Measurements from ENCODE around the gene COG4. TPM values are rescaled to one million over a fixed set of nuclear protein-coding genes. Genes with fewer than 3 reads are reported as not detected.

COG4 gene
- total and polyA plus RNA-seq, 7 donors, result 29.1 to 80.3 (median 53.0) TPM

DNA sequence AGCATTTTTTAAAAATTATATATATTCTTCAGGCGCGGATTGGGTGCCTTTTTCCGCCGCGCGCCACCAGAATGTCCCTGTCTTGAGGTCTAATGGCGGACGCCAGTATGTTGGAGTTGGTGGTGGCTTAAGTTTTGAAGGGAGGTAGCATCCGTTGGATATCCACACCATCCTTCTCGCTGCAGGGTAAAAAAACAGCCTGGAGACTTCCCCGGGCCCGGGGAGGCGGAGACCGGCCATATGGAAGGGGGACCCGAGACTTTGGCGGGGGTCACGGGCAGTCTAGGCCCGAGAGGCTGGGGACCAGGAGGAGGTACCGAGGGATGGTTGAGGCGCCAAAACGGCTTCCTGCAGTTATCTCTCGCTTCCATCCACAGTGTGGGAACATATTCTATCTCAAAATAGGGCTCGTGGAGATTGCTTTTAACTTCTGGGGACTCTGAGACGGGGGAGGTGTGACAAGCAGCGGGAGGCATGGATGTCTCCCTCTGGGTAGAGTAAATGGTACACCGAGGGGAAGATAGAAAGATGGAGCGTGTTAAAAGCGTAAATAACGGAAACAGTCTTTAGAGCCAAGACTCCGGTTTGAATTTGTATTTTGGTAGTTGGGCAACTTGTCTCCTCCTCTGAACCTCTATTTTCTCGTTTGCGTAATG is 517 bp upstream of the COG4 start, which contains the start of gene SF3B3:
SF3B3 (plus strand) TSS at position 74 of the 656 bp plus-strand sequence. CDS start 2,841 bp downstream, outside the sequence.
- peaks cover 0 to 41% of the 10 kb centered on the region in 2 donors for H3K36me3 ChIP-seq (ENCODE audit: insufficient read depth in 1 of 2, low read depth in 1 of 2)
- H3K9me3 ChIP-seq, result no peaks in the 10 kb centered on the region
- no peaks in the 10 kb centered on the region for H3K27me3 ChIP-seq (ENCODE audit: insufficient read depth in 3 of 3, low read length in 2 of 3)
- TF ChIP-seq CTCF (IDR thresholded peaks at IDR 0.05), result no peak
- peak; percentile 81 to 88 (median 82) for ATAC-seq
- H3K4me1 ChIP-seq, result peaks cover 44% of the 10 kb centered on the region
- intact Hi-C loops (cut with DNase I), result no loop called here
- H3K4me3 ChIP-seq, result peak within 1 kb of the TSS; percentile 82
- 0 to 1% (median 1%) methylated on average over 32 of the region's 32 CpGs for WGBS, 3 donors
- peak within 1 kb of the TSS; percentile 90 for H3K27ac ChIP-seq
- peak in 1 of 2 donors; percentile 72 for DNase-seq

GRCh38 chr16:70522216-70523075 is 908 bp downstream of the COG4 start:
- Histone ChIP-seq H3K4me3 (peak overlapping the region; percentile 82), H3K27me3 (ENCODE audit: insufficient read depth in 3 of 3, low read length in 2 of 3) (no peaks in the 10 kb centered on the region), H3K4me1 (peaks cover 30% of the 10 kb centered on the region), H3K27ac (peak overlapping the region; percentile 90), H3K9me3 (no peaks in the 10 kb centered on the region), H3K36me3 (ENCODE audit: insufficient read depth in 1 of 2, low read depth in 1 of 2) (peaks cover 0 to 41% of the 10 kb centered on the region in 2 donors)
- ATAC-seq, result no peak
- intact Hi-C loops (cut with DNase I), result no loop called here
- 52 to 54% (median 52%) methylated on average over 18 of the region's 18 CpGs for WGBS, 3 donors
- no peak for DNase-seq
- no peak for TF ChIP-seq CTCF (IDR thresholded peaks at IDR 0.05)

GRCh38 chr16:70520612-70521297 is 2.6 kb downstream of the COG4 start:
- ATAC-seq (no peak), DNase-seq (no peak)
- WGBS, 3 donors, result 82 to 91% (median 86%) methylated on average over 8 of the region's 8 CpGs
- Histone ChIP-seq H3K4me3 (no peak overlapping the region), H3K27ac (no peak overlapping the region), H3K9me3 (no peaks in the 10 kb centered on the region), H3K36me3 (ENCODE audit: insufficient read depth in 1 of 2, low read depth in 1 of 2) (peaks cover 3 to 41% of the 10 kb centered on the region in 2 donors), H3K27me3 (ENCODE audit: insufficient read depth in 3 of 3, low read length in 2 of 3) (no peaks in the 10 kb centered on the region), H3K4me1 (peaks cover 15% of the 10 kb centered on the region)
- intact Hi-C loops (cut with DNase I), result no loop called here
- no peak for TF ChIP-seq CTCF (IDR thresholded peaks at IDR 0.05)

DNA sequence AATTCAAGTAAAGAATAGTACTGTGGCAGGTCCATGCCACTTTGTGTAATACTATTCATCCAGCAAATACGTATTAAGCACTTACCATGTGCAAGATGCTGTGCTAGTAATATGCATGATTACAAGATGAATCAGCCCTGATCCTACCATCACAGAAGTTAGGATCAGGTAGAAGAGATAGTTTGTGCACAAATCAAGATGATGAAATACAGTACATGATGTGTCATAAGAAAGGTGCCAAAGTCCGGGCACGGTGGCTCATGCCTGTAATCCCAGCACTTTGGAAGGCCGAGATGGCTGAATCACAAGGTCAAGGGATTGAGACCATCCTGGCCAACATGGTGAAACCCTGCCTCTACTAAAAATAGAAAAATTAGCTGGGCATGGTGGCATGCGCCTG is 10.9 kb downstream of the COG4 start:
- peaks cover 5% of the 10 kb centered on the region for H3K4me1 ChIP-seq
- DNase-seq (peak; percentile 23 to 63), ATAC-seq (peak; percentile 82 to 93 (median 92))
- no peak overlapping the region for H3K4me3 ChIP-seq
- no peaks in the 10 kb centered on the region for H3K9me3 ChIP-seq
- peaks cover 13 to 100% of the 10 kb centered on the region in 2 donors for H3K36me3 ChIP-seq (ENCODE audit: insufficient read depth in 1 of 2, low read depth in 1 of 2)
- no peaks in the 10 kb centered on the region for H3K27me3 ChIP-seq (ENCODE audit: insufficient read depth in 3 of 3, low read length in 2 of 3)
- 39 to 77% (median 50%) methylated on average over 5 of the region's 5 CpGs for WGBS, 3 donors
- intact Hi-C loops (cut with DNase I), result no loop called here
- no peak overlapping the region for H3K27ac ChIP-seq
- no peak for TF ChIP-seq CTCF (IDR thresholded peaks at IDR 0.05)

All from psoas muscle (tissue), 8 donors.